Measurements from ENCODE around the gene ENO3. TPM values are rescaled to one million over a fixed set of nuclear protein-coding genes. Genes with fewer than 3 reads are reported as not detected.
A peak's percentile ranks its signal among the peaks of the same experiment; 100 is the strongest.
"Not testable (repeated sequence)": the region's sequence is repeated elsewhere in the genome, so short reads cannot be mapped to it uniquely, and the experiment has no call there.

ENO3 gene
- total and polyA plus RNA-seq, 10 of the 15 experiments (the other 5 are each of a cell fraction or from before 2014, with no cell fraction given) = 6.8 to 28.4 (median 17.0) TPM

- TF ChIP-seq RB1 (IDR thresholded peaks at IDR 0.05; ENCODE audit: borderline replicate concordance) = peak; percentile 68; the same call in 1 of the 2 replicates
- peak; percentile 29; the same call in 1 of the 2 replicates for TF ChIP-seq RUNX3 (IDR thresholded peaks at IDR 0.05; ENCODE audit: low read length)
- TF ChIP-seq EGR1 (IDR thresholded peaks at IDR 0.05; ENCODE audit: borderline replicate concordance in 1 of 2, low read depth in 2 of 2, low read length in 2 of 2) = no peak
- 0 out of 2 replicates have a peak, but pooled peaks have one; percentile 55 for TF ChIP-seq SMARCA5 (IDR thresholded peaks at IDR 0.05)
- TF ChIP-seq RAD21 (IDR thresholded peaks at IDR 0.05; ENCODE audit: insufficient read depth, low read depth, low read length) = peak; percentile 51
- TF ChIP-seq ZBTB11 (CRISPR knock-in tag; IDR thresholded peaks at IDR 0.05) = no peak
Measured at GRCh38 chr17:4903051-4903818, 47.7 kb upstream of the ENO3 start, which contains the start of gene CHRNE (continued).

DNA sequence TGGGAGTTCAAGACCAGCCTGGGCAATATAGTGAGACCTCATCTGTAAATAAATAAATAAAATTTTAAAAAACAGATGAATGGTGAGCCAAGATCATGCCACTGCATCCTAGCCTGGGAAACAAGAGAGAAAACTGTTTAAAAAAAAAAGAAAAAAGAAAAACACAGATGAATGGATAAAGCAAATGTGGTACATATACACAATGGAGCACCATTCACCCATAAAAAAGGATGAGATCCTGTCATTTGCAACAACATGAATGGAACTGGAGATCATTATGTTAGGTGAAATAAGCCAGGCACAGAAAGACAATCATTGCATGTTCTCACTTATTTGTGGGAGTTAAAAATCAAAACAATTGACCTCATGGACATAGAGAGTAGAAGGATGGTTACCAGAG is 44.3 kb upstream of the ENO3 start:
- POLR2A ChIA-PET; H2AFZ ChIP-seq (ENCODE audit: control insufficient read depth, low read depth, low read length); BruUV-seq (replicated peaks): not testable (repeated sequence)

More for the DNA sequence above, 44.3 kb upstream of the ENO3 start:
- ATAC-seq; H3K27ac ChIP-seq (ENCODE audit: control insufficient read depth, insufficient read depth); H4K20me1 ChIP-seq (ENCODE audit: control insufficient read depth, insufficient read depth); H3K4me2 ChIP-seq (ENCODE audit: control insufficient read depth, insufficient read depth); CTCF ChIA-PET; H3K9me3 ChIP-seq (replicated peaks; ENCODE audit: control insufficient read depth, insufficient read depth, low read length); DNase-seq (ENCODE audit: low read depth, low spot score); FAIRE-seq; H3K4me3 ChIP-seq; H3K36me3 ChIP-seq (ENCODE audit: control insufficient read depth in 2 of 2, insufficient read depth in 2 of 2, low read length in 1 of 2); intact Hi-C loops (cut with micrococcal nuclease; ENCODE audit: unreplicated experiment); H3K79me2 ChIP-seq (ENCODE audit: control insufficient read depth, insufficient read depth, low read length); H3K9ac ChIP-seq (ENCODE audit: control insufficient read depth, insufficient read depth, low read length); RAD21 ChIA-PET (ENCODE audit: unreplicated experiment); in situ Hi-C loops (cut with MboI); H3K27me3 ChIP-seq (replicated peaks in 1 of 2; ENCODE audit: control insufficient read depth in 2 of 2, insufficient read depth in 2 of 2, low read length in 1 of 2); SMC1A ChIA-PET (ENCODE audit: uncharacterized antibody, unreplicated experiment): not testable (repeated sequence)
- H3K4me1 ChIP-seq (ENCODE audit: control insufficient read depth, insufficient read depth, low read length) = peaks cover 14% of the 10 kb centered on the region
